HCT116 (cell line): ENCODE data around the gene SLCO4C1. TPM values are rescaled to one million over a fixed set of nuclear protein-coding genes. Genes with fewer than 3 reads are reported as not detected.

ENCODE experiments used
- ATAC-seq: fragments of 200-7000 bp; cut with Tn5 transposase; 2 replicates; pipeline ENCODE4 v1.9.1; 2020; ENCODE audit warnings: mild to moderate bottlenecking, moderate library complexity
- BruUV-seq: library from RNA; stranded (reverse); fragments of 400-500 nt; replicated peaks from 2 replicates; lab custom pipeline; 2021; lab: Mats Ljungman, UMichigan
- CTCF ChIA-PET: fragments of 300-600 bp; sonication (Branson Sonifier 250); formaldehyde crosslinking; loops from one replicate; lab custom pipeline; 2021; ENCODE audit warnings: antibody characterized with exemption; lab: Charles Lee
- POLR2A ChIA-PET: fragments of 300-600, 350-600 bp; sonication (Branson Sonifier 250); formaldehyde crosslinking; loops from one replicate; lab custom pipeline; 2021; ENCODE audit warnings: antibody characterized with exemption; lab: Charles Lee
- RAD21 ChIA-PET, 2 experiments: fragments of 300-600 bp; sonication (Branson Sonifier 250); formaldehyde crosslinking; loops; one replicate each; lab custom pipeline; 2023; ENCODE audit warnings: low total read pairs in 2 of 2; ENCODE audit not compliant: uncharacterized antibody in 2 of 2, unreplicated experiment in 2 of 2, low non-redundant PET in 1 of 2; lab: Charles Lee
- DNase-seq: peaks from one replicate; pipeline ENCODE4 v3.0.0-alpha.2; 2010; ENCODE audit warnings: low read depth, low spot score
- H2AFZ ChIP-seq: fragments of 200-600 bp; shearing (Covaris generic), sonication (generic); 2 replicates; pipeline ENCODE4 v1.6.1; 2017; ENCODE audit warnings: low read depth, mixed run types, mixed read lengths, antibody characterized with exemption, low read length; ENCODE audit not compliant: poor library complexity, severe bottlenecking
- H3K27ac ChIP-seq: 2 replicates; pipeline ENCODE4 v1.5.1; 2012; ENCODE audit warnings: low read depth, low read length
- H3K27me3 ChIP-seq: fragments of 200-600 bp; sonication (generic); 2 replicates; pipeline ENCODE4 v1.6.1; 2016; ENCODE audit warnings: mixed run types, low read length, mixed read lengths; ENCODE audit not compliant: insufficient read depth
- H3K36me3 ChIP-seq, 2 experiments: fragments of 200-500 bp in 1 of 2; fragments of 200-600 bp in 1 of 2; sonication (Bioruptor generic) in 1 of 2; sonication (generic) in 1 of 2; 2 replicates each; pipeline versions ENCODE4 v1.5.1 to v1.6.1; 2014 to 2016; ENCODE audit warnings: low read length in 2 of 2, inconsistent platforms in 1 of 2, mixed read lengths in 1 of 2, mixed run types in 1 of 2; ENCODE audit not compliant: insufficient read depth in 2 of 2, control insufficient read depth in 1 of 2
- H3K4me1 ChIP-seq, 2 experiments: fragments of 200-600 bp in 1 of 2; sonication (generic) in 1 of 2; 2 replicates each; pipeline versions ENCODE4 v1.5.1 to v1.6.1; 2012 to 2017; ENCODE audit warnings: low read length in 2 of 2, inconsistent platforms in 1 of 2, mild to moderate bottlenecking in 1 of 2, mixed read lengths in 1 of 2, mixed run types in 1 of 2, moderate library complexity in 1 of 2; ENCODE audit not compliant: insufficient read depth in 2 of 2, control insufficient read depth in 1 of 2
- H3K4me2 ChIP-seq: fragments of 200-600 bp; sonication (generic); 2 replicates; pipeline ENCODE4 v1.6.1; 2017; ENCODE audit warnings: mixed run types, low read length, mixed read lengths
- H3K4me3 ChIP-seq, 2 experiments: fragments of 200-600 bp in 1 of 2; sonication (generic) in 1 of 2; replicated peaks in 1 of 2; 2 replicates each; pipeline ENCODE4 v1.5.1; 2011 to 2016; ENCODE audit warnings: low read length in 2 of 2, control low read depth in 1 of 2, low read depth in 1 of 2, mild to moderate bottlenecking in 1 of 2, mixed read lengths in 1 of 2, mixed run types in 1 of 2
- H3K79me2 ChIP-seq: fragments of 200-600 bp; sonication (generic); 2 replicates; pipeline ENCODE4 v1.6.1; 2017; ENCODE audit warnings: mild to moderate bottlenecking, mixed run types, low read length, moderate library complexity, mixed read lengths; ENCODE audit not compliant: insufficient read depth
- H3K9ac ChIP-seq: fragments of 200-600 bp; sonication (generic); 2 replicates; pipeline ENCODE4 v1.6.1; 2016; ENCODE audit warnings: low read length, mixed read lengths
- H3K9me2 ChIP-seq: fragments of 200-600 bp; sonication (generic), shearing (Covaris generic); 2 replicates; pipeline ENCODE4 v1.6.1; 2017; ENCODE audit warnings: mixed run types, mild to moderate bottlenecking, moderate library complexity; ENCODE audit not compliant: insufficient read depth
- H3K9me3 ChIP-seq, 2 experiments: fragments of 200-500 bp in 1 of 2; fragments of 200-600 bp in 1 of 2; sonication (Bioruptor generic) in 1 of 2; sonication (generic) in 1 of 2; 2 replicates each; pipeline ENCODE4 v1.6.1; 2014 to 2017; ENCODE audit warnings: low read length in 2 of 2, mixed read lengths in 2 of 2, inconsistent platforms in 1 of 2, low read depth in 1 of 2, mild to moderate bottlenecking in 1 of 2, mixed run types in 1 of 2, moderate library complexity in 1 of 2; ENCODE audit not compliant: control insufficient read depth in 1 of 2, insufficient read depth in 1 of 2
- H4K20me1 ChIP-seq: fragments of 200-600 bp; sonication (generic), shearing (Covaris generic); 2 replicates; pipeline ENCODE4 v1.6.1; 2017; ENCODE audit warnings: mixed run types, mild to moderate bottlenecking, moderate library complexity; ENCODE audit not compliant: insufficient read depth
- CEBPB ChIP-seq: IDR thresholded peaks from 2 replicates; pipeline ENCODE4 v1.6.1; 2012; ENCODE audit warnings: low read depth
- EGR1 ChIP-seq: IDR thresholded peaks from 2 replicates; pipeline ENCODE4 v1.6.1; 2012; ENCODE audit warnings: low read depth
- EZH2 ChIP-seq: fragments of 200-600 bp; sonication (generic); IDR thresholded peaks from 2 replicates; pipeline ENCODE4 v1.6.1; 2017; ENCODE audit warnings: antibody characterized with exemption, mixed run types
- EZH2phosphoT487 ChIP-seq: fragments of 200-600 bp; IDR thresholded peaks from 2 replicates; pipeline ENCODE4 v1.6.1; 2018; ENCODE audit warnings: antibody characterized with exemption, borderline replicate concordance
- POLR2A ChIP-seq: IDR thresholded peaks from 2 replicates; pipeline ENCODE4 v1.7.0; 2011; ENCODE audit warnings: borderline replicate concordance; ENCODE audit not compliant: insufficient read depth, insufficient read length; ENCODE audit errors: extremely low read depth
- POLR2AphosphoS5 ChIP-seq: IDR thresholded peaks from 2 replicates; pipeline ENCODE4 v1.6.1; 2011; ENCODE audit warnings: mild to moderate bottlenecking, low read depth, low read length, moderate library complexity
- SP1 ChIP-seq: IDR thresholded peaks from 2 replicates; pipeline ENCODE4 v1.6.1; 2012; ENCODE audit warnings: low read depth
- SRF ChIP-seq: IDR thresholded peaks from 2 replicates; pipeline ENCODE4 v1.6.1; 2012; ENCODE audit warnings: low read depth
- TCF7L2 ChIP-seq: IDR thresholded peaks from 2 replicates; pipeline ENCODE4 v1.7.0; 2011; ENCODE audit warnings: borderline replicate concordance, inconsistent platforms; ENCODE audit not compliant: insufficient read depth, insufficient read length; ENCODE audit errors: extremely low read depth
- YY1 ChIP-seq: IDR thresholded peaks from 2 replicates; pipeline ENCODE4 v1.6.1; 2011; ENCODE audit warnings: low read length, low read depth, moderate library complexity, mild to moderate bottlenecking; ENCODE audit not compliant: insufficient replicate concordance; ENCODE audit errors: extremely low read depth
- ZBTB33 ChIP-seq: IDR thresholded peaks from 2 replicates; pipeline ENCODE4 v1.6.1; 2011; ENCODE audit warnings: mild to moderate bottlenecking, low read length, moderate library complexity; ENCODE audit not compliant: insufficient replicate concordance; ENCODE audit errors: extremely low read depth
- ZFX ChIP-seq: fragments of 450-650 bp; IDR thresholded peaks from 2 replicates; pipeline ENCODE4 v1.6.1; 2017
- ZNF274 ChIP-seq: fragments of 200-500 bp; sonication (Bioruptor generic); IDR thresholded peaks from 2 replicates; pipeline ENCODE4 v1.6.1; 2014; ENCODE audit warnings: mild to moderate bottlenecking, low read depth, low read length, inconsistent platforms
- intact Hi-C: fragments of 100-400 bp; cut with micrococcal nuclease; formaldehyde crosslinking; loops from 2 replicates; pipeline ENCODE4 v1.10.0; 2022
- total RNA-seq: library from RNA; stranded (reverse); gene quantifications from one replicate; pipeline ENCODE4 v1.2.1, GENCODE V29; 2021; ENCODE audit not compliant: unreplicated experiment
- TF ChIP-seq, protein P1 (sequence below), 3 experiments: fragments of 200-600 bp in 1 of 3; sonication (generic) in 1 of 3; IDR thresholded peaks in 2 of 3; conservative IDR thresholded peaks in 1 of 3; 2 replicates each; pipeline ENCODE4 v1.5.1; 2012 to 2017; ENCODE audit warnings: low read depth in 2 of 3, low read length in 2 of 3, antibody characterized with exemption in 1 of 3, borderline replicate concordance in 1 of 3, control low read depth in 1 of 3, mild to moderate bottlenecking in 1 of 3, mixed read lengths in 1 of 3, mixed run types in 1 of 3, moderate library complexity in 1 of 3; ENCODE audit not compliant: insufficient read depth in 1 of 3
- TF ChIP-seq, protein P2 (sequence below): IDR thresholded peaks from 2 replicates; pipeline ENCODE4 v1.6.1; 2012
- TF ChIP-seq, protein P3 (sequence below): IDR thresholded peaks from 2 replicates; pipeline ENCODE4 v1.6.1; 2012

The SLCO4C1 gene
- total RNA-seq, 1 experiment from 2014 or later, result 0.12 TPM

- H3K9me2 ChIP-seq, result peaks cover 3% of the 10 kb centered on the region; the same call in 1 of the 2 replicates
- intact Hi-C loops, result no loop called here
- BruUV-seq, result no TSS peak
- CTCF ChIA-PET, result no interaction called here
- H3K27me3 ChIP-seq, result no peaks in the 10 kb centered on the region
- no peaks in the 10 kb centered on the region for H3K4me1 ChIP-seq
- H3K9ac ChIP-seq, result no peak overlapping the region
- no peak overlapping the region for H3K4me3 ChIP-seq
- no peaks in the 10 kb centered on the region for H3K79me2 ChIP-seq
- no peak overlapping the region for H3K4me2 ChIP-seq
- RAD21 ChIA-PET, result no interaction called here
- H3K27ac ChIP-seq, result no peak overlapping the region
- no peak overlapping the region for H2AFZ ChIP-seq
- DNase-seq (no peak), ATAC-seq (no peak)
- no peaks in the 10 kb centered on the region for H4K20me1 ChIP-seq
- H3K36me3 ChIP-seq, result no peaks in the 10 kb centered on the region
- H3K9me3 ChIP-seq, result no peaks in the 10 kb centered on the region
- no peak for TF ChIP-seq ZBTB33
- TF ChIP-seq, protein P1, sequence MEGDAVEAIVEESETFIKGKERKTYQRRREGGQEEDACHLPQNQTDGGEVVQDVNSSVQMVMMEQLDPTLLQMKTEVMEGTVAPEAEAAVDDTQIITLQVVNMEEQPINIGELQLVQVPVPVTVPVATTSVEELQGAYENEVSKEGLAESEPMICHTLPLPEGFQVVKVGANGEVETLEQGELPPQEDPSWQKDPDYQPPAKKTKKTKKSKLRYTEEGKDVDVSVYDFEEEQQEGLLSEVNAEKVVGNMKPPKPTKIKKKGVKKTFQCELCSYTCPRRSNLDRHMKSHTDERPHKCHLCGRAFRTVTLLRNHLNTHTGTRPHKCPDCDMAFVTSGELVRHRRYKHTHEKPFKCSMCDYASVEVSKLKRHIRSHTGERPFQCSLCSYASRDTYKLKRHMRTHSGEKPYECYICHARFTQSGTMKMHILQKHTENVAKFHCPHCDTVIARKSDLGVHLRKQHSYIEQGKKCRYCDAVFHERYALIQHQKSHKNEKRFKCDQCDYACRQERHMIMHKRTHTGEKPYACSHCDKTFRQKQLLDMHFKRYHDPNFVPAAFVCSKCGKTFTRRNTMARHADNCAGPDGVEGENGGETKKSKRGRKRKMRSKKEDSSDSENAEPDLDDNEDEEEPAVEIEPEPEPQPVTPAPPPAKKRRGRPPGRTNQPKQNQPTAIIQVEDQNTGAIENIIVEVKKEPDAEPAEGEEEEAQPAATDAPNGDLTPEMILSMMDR (IDR thresholded peaks at IDR 0.05 in 2 of 3, conservative IDR thresholded peaks at IDR 0.05 in 1 of 3; ENCODE audit: borderline replicate concordance in 1 of 3, insufficient read depth in 1 of 3, low read depth in 2 of 3, low read length in 2 of 3), result no peak
- no peak for TF ChIP-seq SRF
- no peak for TF ChIP-seq EGR1
- no peak for TF ChIP-seq EZH2
- no peak for TF ChIP-seq TCF7L2
- TF ChIP-seq, protein P2, sequence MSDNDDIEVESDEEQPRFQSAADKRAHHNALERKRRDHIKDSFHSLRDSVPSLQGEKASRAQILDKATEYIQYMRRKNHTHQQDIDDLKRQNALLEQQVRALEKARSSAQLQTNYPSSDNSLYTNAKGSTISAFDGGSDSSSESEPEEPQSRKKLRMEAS, result no peak
- no peak for TF ChIP-seq SP1
- no peak for TF ChIP-seq ZNF274
- TF ChIP-seq POLR2A, result no peak
- TF ChIP-seq CEBPB, result no peak
- TF ChIP-seq EZH2phosphoT487, result no peak
- no peak for TF ChIP-seq YY1
- TF ChIP-seq, protein P3, sequence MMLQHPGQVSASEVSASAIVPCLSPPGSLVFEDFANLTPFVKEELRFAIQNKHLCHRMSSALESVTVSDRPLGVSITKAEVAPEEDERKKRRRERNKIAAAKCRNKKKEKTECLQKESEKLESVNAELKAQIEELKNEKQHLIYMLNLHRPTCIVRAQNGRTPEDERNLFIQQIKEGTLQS, result no peak
- TF ChIP-seq POLR2AphosphoS5, result no peak
- no peak for TF ChIP-seq ZFX
- POLR2A ChIA-PET, result no interaction called here
Observed at GRCh38 chr5:102307232-102307631, 11.1 kb upstream of the SLCO4C1 start.
